GM23338 (cell line): ENCODE measurements around the gene UST.

ENCODE experiments used
- CTCF ChIP-seq, 2 experiments: fragments of 200-600 bp in 1 of 2; sonication (generic) in 1 of 2; conservative IDR thresholded peaks; 2 replicates each; pipeline versions ENCODE4 v1.5.1 to v1.6.1; 2016 to 2017; ENCODE audit warnings: antibody characterized with exemption in 2 of 2, low read depth in 2 of 2, mild to moderate bottlenecking in 2 of 2, moderate library complexity in 1 of 2
- TF ChIP-seq, protein P1 (sequence below): IDR thresholded peaks from 2 replicates; pipeline ENCODE4 v1.6.1; 2016; ENCODE audit warnings: antibody characterized with exemption

- TF ChIP-seq CTCF (conservative IDR thresholded peaks at IDR 0.05; ENCODE audit: low read depth in 2 of 2), result no peak
- TF ChIP-seq, protein P1, sequence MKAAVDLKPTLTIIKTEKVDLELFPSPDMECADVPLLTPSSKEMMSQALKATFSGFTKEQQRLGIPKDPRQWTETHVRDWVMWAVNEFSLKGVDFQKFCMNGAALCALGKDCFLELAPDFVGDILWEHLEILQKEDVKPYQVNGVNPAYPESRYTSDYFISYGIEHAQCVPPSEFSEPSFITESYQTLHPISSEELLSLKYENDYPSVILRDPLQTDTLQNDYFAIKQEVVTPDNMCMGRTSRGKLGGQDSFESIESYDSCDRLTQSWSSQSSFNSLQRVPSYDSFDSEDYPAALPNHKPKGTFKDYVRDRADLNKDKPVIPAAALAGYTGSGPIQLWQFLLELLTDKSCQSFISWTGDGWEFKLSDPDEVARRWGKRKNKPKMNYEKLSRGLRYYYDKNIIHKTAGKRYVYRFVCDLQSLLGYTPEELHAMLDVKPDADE, result no peak
These were observed 9.0 kb upstream of the UST start for GRCh38 chr6:148737806-148738205.
